Head of caudate nucleus (tissue), 42 donors: ENCODE measurements around the gene ZNF324.
"Not testable (repeated sequence)": the region's sequence is repeated elsewhere in the genome, so short reads cannot be mapped to it uniquely, and the experiment has no call there.

Source experiments
- DNase-seq, 42 donors: peaks; one replicate each; pipeline versions ENCODE4 v3.0.0 to v3.0.0-alpha.2; 2020 to 2021; ENCODE audit warnings: mixed read lengths in 7 of 42
- intact Hi-C: fragments of 100-400 bp; cut with DNase I; formaldehyde crosslinking; loops from one replicate; pipeline ENCODE4 v1.15.0; 2022

The ZNF324 gene

GRCh38 chr19:58466760-58467589 lies at the start of gene ZNF324:
ZNF324 (plus strand) TSS chr19:58467080; CDS start chr19:58469186, 2,106 bp downstream.
- intact Hi-C loops: no loop called here
- DNase-seq: peak; percentile 97 to 100 (median 99)

DNA sequence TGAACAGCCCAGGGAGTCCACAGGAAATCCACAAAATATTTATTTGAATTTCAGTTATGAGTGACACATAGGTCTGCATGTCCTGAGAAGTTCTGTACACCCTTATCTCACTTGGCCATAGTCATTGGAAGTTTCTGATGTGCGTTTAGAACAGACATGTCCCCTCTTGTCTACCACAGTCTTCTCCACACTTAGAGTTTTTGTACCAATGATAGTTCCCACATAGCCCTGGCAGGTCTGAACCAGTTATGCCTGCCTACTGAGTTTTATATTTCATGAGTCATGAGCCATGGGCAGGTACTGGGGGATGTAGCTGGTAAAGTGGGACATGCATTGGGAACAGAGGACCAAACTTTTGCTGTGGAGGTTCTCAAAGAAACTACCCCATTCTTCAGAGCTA lies 38.3 kb upstream of the ZNF324 start:
- intact Hi-C loops: no loop called here
- DNase-seq: no peak

DNA sequence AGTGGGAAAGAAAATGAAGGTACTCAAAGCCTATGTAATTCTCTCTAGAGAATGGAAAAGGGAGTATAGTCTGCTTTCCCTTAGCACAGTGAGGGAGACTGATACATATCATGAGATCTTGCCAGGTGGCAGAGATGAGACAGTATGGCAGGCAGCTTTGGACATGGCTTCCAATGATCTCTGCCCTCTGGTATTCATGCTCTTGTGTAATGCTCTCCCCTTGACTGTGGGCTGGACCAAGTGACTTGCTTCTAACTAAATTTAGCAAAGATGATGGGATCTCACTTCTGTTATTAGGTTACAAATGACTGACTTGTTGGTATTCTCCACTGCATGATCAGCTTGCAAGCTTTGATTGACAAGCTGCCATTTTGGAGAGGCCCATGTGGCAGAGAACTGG lies 37.1 kb upstream of the ZNF324 start:
- no peak for DNase-seq
- intact Hi-C loops: no loop called here

DNA sequence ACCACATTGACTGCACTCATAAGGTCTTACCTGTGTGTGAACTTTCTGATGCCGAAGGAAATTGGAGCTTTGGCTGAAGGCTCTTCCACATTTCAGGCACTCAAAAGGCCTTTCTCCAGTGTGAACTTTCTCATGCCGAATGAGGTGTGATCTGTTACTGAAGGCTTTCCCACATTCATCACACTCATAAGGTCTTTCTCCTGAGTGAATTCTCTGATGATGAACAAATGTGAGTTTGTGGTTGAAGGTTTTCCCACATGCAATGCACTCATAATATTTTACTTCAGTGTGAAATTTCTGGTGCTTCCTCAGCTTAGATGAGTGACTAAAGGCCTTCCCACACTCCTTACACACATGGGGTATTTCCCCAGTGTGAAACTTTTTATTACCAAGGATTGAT lies 32.7 kb upstream of the ZNF324 start:
- intact Hi-C loops: no loop called here
- DNase-seq: no peak

GRCh38 chr19:58439576-58440554 lies 27.0 kb upstream of the ZNF324 start, which contains the start of gene ZNF132:
ZNF132 (minus strand) TSS chr19:58440153; CDS start chr19:58439821, 332 bp downstream.
- peak; percentile 96 to 100 (median 99) for DNase-seq
- intact Hi-C loops: no loop called here

DNA sequence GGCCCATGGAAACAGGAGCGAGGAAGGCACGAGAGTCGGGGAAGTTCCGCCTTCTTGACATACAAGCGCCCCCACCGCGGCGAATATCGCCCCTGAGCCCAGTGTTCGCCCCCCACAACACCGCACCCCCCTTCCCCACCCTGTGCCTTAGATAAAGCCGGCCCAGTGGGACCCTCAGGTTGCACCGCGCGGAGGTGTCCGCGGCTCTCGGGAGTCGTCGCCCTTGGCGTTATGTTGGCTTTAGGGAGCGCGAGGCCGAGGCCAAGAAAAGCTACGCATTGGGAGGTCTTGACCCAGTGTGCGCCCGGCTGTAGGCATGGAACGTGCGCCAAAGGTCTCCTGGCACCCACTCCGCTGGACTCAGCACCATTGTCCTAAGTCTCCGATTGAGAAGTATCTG lies 26.3 kb upstream of the ZNF324 start:
- intact Hi-C loops: no loop called here
- DNase-seq: peak in 7 of 42 donors; percentile 1 to 38 (median 22)

DNA sequence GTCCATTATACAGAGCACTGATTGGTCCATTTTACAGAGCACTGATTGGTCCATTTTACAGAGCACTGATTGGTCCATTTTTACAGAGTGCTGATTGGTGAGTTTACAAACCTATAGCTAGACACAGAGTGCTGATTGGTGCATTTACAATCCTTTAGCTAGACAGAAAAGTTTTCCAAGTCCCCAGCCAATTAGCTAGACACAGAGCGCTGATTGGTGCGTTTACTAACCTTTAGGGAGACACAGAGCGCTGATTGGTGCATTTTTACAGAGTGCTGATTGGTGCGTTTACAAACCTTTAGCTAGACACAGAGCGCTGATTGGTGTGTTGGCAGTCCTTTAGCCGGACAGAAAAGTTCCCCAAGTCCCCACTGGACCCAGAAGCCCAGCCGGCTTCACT lies 23.9 kb upstream of the ZNF324 start:
- DNase-seq, intact Hi-C loops: not testable (repeated sequence)

- intact Hi-C loops: not testable (repeated sequence)
Observed at GRCh38 chr19:58448860-58449259, 18.0 kb upstream of the ZNF324 start.

DNA sequence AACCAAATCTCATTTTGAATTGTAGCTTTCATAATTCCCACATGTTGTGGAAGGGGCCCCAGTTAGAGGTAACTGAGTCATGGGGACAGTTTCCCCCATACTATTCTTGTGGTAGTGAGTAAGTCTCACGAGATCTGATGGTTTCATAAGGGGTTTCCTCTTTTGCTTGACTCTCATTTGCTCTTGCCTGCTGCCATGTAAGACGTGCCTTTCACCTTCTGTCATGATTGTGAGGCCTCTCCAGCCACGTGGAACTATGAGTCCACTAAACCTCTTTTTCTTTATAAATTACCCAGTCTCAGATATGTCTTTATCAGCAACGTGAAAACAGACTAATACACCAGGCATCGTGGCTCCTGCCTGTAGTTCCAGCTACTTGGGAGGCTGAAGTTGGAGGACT lies 16.9 kb upstream of the ZNF324 start:
- DNase-seq, intact Hi-C loops: not testable (repeated sequence)

More at GRCh38 chr19:58448860-58449259, 18.0 kb upstream of the ZNF324 start:
- DNase-seq: not testable (repeated sequence)

DNA sequence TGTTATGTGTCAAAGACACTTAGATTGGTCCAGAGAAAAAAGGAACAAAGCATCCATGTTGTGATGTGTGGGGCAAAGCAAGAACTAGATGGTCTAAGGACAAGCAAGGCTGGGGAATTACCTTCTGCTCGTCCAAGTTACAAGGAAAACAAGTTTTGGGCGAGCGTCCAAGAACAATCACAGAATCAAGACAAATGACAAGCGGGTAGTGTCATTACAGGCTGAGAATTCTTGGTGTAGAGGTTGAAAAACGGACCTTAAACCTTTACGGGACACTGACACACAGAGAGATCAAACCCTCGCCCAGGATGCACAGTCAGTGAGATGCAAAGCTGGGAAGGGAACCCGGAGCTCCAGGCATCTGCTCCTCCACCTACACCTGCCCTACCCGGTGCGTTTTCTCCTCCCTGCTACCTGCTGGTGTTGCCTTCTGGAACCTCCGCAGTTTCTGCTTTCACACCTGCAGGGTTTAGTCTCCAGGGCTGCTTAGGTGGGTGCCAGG lies 16.0 kb upstream of the ZNF324 start:
- intact Hi-C loops: no loop called here
- no peak for DNase-seq

- peak; percentile 96 to 99 (median 98) for DNase-seq
- intact Hi-C loops: no loop called here
Observed at GRCh38 chr19:58451358-58452101, 15.3 kb upstream of the ZNF324 start, which contains the start of gene ZNF324B. ZNF324B (plus strand) TSS chr19:58451622; CDS start chr19:58453702, 2,080 bp downstream.

- intact Hi-C loops: no loop called here
- no peak for DNase-seq
Observed at GRCh38 chr19:58453743-58454142, 13.1 kb upstream of the ZNF324 start.

DNA sequence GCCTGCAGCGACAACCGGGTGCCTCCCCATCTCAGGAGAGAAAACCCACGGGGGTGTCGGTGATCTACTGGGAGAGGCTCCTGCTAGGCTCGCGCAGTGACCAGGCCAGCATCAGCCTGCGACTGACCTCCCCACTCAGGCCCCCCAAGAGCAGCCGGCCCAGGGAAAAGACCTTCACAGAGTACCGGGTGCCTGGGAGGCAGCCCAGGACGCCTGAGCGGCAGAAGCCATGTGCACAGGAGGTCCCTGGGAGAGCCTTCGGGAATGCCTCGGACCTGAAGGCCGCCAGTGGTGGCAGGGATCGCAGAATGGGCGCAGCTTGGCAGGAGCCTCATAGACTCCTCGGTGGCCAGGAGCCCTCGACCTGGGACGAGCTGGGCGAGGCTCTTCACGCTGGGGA lies 11.6 kb upstream of the ZNF324 start:
- DNase-seq: no peak
- intact Hi-C loops: no loop called here

- intact Hi-C loops: no loop called here
- no peak for DNase-seq
Observed at GRCh38 chr19:58456111-58456510, 10.8 kb upstream of the ZNF324 start.

DNA sequence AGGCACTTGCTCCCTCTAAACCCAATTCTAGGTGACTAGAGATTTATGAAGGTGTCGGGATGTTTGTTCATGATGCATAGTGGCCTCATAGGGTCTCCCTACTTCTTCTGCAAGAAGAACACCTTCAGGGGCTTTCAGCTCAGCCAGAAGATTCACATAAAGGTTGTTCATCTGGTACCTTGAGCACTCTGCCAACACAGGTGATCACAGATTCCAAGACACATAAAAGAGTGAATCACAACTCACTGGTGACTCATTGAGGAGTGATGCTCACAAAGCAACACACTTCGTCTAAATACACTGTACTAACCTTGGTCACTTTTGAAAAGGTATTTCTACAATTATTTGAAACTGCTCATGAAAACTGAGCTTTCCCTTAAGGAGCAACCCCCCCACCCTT lies 6.8 kb upstream of the ZNF324 start:
- intact Hi-C loops: no loop called here
- DNase-seq: peak in 1 of 42 donors; percentile 24

DNA sequence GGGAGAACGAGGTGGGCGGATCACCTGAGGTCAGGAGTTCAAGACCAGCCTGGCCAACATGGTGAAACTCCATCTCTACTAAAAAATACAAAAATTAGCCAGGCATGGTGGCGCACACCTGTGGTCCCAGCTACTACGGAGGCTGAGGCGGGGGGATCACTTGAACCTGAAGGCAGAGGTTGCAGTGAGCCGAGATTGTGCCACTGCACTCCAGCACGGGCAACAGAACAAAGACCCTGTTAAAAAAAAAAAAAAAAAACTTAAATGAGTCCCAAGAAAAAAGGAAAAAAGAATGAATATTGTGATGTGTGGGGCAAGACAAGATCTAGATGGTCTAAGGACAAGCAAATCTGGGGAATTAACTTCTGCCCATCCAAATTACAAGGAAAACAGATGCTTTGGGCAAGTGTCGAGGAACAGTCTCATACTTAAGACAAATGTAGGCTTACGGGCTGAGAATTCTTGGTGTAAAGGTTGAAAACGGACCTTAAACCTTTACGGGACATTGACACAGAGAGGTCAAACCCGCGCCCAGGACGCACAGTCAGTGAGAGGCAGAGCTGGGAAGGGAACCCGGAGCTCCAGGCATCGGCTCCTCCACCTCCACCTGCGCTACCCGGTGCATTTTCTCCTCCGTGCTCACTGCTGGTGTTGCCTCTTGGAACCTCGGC lies 656 bp upstream of the ZNF324 start:
- no peak for DNase-seq
- intact Hi-C loops: no loop called here

DNA sequence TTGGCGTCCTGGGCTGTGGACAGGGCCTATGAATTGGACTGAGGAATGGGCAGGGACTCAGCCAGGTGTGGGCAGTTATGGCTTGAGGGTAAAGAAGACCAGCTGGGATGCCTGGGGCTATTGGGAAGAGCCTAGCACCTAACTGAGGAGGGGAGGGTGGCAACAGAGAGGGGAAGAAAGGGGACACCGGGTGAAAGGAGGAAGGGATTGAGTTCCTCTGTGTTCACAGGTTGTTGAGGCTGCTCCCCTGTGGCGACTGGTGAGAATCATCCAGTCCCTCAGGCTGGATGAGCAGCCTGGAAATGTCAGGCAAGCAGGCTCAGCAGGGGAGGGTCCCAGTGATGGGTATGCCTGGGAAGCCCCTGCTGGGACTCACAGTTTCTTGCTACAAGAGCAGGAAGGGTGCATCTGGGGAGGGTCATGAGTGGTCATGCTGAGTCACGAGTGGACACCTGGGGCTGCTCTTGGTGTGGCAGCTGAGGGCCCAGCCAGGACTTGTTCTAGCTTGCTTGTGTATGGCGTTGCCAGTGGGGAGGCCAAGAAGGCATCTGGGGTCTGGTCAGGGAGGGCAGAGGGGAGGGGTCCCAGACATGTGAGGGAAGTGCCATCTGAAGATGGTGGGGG lies 1.4 kb downstream of the ZNF324 start:
- DNase-seq: no peak
- intact Hi-C loops: no loop called here
